Stimulated activated CD8-positive, alpha-beta memory T cell treated with anti-CD3 and anti-CD28 coated beads, Interleukin-12 subunit alpha, Interleukin-12 subunit beta, amount 100 ng/mL, for 4 hours (primary cell): ENCODE measurements around the gene CMSS1.

ENCODE experiments used
- DNase-seq: peaks from one replicate; pipeline ENCODE4 v3.0.0-alpha.2; 2020; ENCODE audit warnings: low read depth

Gene CMSS1

DNA sequence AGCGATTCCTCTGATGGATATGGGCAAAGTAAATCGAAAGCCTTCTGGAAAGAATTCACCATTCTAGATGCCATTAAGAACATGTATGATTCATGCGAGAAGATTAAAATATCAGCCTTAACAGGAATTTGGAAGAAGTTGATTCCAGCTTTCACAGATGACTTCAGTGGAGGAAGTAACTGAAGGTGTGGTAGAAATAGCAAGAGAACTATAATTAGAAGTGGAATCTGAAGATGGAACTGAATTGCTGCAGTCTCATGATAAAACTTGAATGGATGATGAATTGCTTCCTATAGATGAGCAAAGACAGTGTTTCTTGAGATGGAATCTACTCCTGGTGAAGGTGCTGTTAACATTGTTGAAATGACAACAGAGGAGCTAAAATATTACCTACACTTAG is 413.0 kb downstream of the CMSS1 start:
- DNase-seq, result no peak
